Stimulated activated CD4-positive, alpha-beta T cell treated with anti-CD3 and anti-CD28 coated beads, Interleukin-15, amount 100 ng/mL, for 1 hour (primary cell): Measurements from ENCODE around the gene TMEM240.
A peak's percentile ranks its signal among the peaks of the same experiment; 100 is the strongest.

ENCODE experiments used
- DNase-seq, 2 donors: peaks; one replicate each; pipeline ENCODE4 v3.0.0-alpha.2; 2020; ENCODE audit warnings: low read depth in 1 of 2, low spot score in 1 of 2

The TMEM240 gene

GRCh38 chr1:1540090-1540817 lies at the start of gene TMEM240:
TSS of gene TMEM240 (minus strand) at chr1:1540624. CDS start at chr1:1540346, 278 bp downstream.
- DNase-seq = peak; percentile 9 to 32

DNA sequence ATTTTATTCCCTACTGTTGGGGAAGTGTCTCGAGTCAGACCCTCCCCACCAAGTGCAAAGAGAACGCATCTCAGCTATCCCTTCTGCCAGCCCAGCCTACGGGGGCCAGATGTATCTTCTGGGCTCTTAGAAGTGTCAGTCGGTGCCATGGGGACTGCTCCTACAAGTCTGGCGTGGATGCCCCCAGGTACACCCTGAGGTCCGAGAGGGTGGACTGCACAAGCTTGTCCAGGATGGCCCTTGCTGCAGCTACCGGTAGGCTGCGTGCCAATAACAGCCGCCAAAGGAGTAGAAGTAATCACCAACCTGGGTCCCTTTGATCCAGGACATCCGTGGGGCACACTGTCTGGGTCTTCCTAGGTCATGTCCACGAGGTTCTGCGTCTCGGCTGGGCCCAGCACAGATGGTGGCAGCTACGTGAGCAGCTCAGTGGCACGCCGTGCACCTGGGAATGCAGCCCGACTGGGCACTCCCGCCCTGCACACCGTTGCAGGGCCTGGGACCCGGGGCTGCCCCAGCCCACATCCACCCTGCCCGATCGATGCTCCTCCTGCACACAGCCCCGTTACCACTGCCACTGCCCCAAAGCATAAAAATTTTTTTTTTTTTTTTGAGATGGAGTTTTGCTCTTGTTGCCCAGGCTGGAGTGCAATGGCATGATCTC lies 43.1 kb upstream of the TMEM240 start:
- no peak for DNase-seq

- no peak for DNase-seq
These were observed 42.3 kb upstream of the TMEM240 start for GRCh38 chr1:1582585-1583346.

GRCh38 chr1:1578371-1578940 lies 38.0 kb upstream of the TMEM240 start:
- DNase-seq = no peak

DNA sequence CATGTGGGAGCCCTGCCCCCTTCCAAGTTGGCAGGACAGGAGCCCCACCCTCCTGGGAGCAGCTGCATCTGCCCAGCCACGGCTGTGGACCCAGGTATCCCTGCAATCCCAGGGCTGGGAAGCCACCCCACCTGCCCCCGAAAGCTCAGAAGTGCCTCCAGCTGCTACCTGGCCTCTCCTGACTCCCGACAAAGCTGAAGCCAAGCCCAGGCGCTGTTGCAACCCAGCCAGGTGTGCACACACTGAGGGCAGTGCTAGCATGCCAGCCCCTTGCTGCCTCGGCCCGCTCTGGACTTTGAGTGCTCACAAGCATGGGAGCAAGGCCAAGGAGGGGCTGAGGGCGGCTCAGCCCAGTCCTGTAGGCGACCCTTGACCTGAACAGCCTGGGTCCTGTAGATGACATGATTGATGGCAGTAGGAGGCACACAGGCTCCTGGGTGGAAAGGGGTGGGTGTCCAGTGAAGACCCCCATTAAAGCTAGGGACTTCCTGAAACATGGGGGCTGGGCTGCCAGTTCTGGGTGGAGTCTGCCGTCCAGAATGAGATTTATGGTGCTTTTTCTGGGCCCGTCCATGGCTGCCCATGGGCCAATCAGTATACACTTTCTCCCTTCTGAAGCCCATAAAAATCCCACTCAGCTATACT lies 37.1 kb upstream of the TMEM240 start:
- DNase-seq = no peak

DNA sequence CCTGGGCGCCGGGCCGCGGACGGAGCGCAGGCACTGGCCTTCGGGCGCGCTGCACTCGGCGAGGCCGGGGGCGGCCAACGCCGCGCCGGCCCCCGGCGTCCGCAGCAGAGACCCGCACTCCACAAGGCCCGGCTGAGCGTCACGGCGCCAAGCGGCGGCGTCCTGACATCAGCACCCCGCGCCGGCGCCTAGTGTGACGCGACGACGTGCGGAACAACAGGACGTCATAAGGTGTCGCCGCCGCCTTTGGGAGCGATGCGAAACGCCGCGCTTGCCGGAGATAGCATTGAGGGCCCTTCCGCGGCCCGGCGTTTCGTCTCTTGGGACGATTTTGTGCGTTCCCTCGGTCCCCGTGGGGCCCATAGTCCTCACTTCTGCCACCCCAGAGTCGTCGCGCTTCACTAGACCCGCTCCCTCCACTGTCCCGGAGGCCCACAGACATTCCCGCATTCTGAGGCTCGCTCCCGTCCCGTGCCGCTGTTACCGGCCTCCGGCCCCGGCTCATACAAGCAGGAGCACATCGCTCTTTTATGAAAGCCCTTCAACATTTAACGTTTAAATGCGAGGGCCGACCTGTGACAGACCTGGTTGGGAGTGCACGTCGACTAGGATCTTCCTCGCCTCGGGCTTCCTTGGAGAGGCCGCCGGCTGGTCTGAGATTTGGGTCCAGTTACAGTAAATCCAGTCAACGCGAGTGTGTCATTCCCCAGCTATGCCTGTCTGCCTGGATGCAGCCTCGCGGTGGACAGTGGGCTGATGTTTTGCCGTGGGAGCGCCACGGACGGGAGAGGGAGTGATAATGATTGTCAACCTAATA lies 34.5 kb upstream of the TMEM240 start, which contains the start of gene SSU72:
Gene SSU72 (minus strand): TSS at position 143 of the 817 bp plus-strand sequence. CDS start 306 bp downstream, outside the sequence.
- peak; percentile 80 to 88 for DNase-seq

DNA sequence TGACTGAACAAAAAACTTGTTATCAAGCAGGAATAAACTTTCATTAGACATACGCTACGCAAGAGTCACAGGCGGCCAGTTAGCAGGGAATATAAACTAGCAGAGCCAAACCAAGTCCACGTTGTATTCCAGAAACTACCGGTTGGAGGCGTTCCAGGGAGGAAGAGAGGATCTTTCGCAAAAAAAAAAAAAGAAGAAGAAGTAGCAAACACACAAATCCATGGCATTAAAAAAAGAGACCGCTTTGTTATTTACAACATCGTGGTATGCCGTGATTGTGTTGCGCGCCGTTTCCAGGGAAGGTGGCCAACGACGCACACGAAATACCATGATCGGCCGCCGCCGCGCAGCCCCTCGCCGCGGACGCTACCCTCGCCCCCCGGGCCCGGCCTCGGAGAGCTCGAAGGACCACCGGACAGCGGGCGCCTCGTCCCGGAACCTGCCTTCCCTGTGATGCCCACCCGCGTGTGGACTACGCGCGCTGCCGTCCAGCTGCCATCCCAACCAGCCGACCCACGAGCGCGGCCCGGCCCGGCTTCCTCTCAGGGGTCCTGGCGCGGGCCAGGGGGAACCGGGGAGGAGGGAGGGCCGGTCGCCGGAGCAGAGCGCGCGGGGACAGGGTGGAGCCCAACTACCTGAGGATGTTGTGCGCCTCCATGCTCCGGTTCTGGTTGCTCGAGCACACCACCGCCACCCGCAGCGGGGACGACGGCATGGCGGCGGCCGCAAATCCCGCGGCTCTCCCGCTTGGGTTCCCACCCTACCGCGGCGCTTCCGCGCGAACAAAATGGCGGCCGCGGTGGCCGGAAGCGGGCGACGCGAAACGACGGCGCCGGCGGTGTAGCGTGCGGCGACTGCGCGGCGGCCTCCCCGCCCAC lies 33.7 kb upstream of the TMEM240 start:
- peak in 1 of 2 donors; percentile 57 for DNase-seq

DNA sequence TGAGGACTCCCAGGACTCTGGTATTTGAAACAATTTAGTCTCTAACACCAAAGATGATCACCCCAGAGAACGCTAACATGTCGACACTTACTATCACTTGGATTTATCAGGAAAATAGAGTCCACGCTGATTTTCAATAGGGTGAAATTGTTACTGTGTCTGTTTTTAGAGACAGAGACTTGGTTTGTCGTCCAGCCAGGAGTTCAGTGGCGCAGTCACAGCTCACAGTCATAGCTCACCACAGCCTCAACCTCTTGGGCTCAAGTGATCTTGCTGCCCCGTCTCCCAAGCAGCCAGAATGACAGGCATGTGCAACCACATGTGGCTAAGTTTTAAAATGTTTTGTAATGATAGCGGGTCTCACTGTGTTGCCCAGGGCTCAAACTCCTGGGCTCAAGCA lies 28.9 kb upstream of the TMEM240 start:
- no peak for DNase-seq

DNA sequence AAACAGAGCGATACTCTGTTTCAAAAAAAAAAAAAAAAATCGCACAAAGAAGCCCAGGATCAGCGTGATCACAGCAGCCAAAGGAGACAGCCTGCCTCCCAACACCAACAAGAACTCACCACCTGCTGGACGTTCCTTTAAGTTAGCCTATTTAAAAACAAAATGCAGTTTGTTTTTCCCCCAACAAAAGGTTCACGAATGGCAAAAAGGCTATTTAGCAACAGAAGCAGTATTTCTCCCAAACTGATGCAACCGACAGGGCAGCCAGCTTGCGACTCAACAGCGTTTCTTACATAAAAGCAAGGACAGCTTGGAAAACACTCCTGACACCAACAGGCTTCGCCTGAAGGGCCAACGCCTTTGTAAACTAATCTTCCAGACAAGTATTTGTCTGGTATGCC lies 27.5 kb upstream of the TMEM240 start:
- DNase-seq = no peak

DNA sequence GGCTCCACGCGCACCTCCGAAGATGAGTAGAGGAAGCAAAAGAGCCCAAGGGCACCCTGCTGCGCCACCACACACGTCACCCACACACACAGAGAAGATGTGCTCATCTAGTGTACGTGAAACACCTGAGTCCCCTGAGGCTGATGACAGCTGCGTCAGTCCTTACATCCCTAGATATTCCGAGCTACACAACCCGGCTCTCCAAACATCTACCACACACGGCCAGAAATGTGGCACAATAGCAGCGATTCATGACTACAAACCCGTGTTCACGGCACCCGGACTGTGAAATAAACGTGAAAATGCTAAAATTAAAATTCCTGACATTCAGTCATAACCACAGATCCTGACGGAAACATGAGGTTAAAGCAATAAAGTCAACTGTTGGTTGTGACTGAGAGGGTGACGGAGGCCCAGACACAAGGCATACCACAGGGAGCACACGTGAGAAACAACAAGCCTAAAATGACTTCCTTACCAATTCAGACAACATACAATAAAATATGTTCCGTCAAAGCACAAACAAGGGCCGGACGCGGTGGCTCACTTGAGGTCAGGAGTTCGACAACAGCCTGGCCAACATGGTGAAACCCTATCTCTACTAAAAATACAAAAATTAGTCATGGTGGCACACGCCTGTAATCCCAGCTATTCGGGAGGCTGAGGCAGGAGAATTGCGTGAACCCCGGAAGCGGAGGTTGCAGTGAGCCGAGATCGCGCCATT lies 26.9 kb upstream of the TMEM240 start:
- DNase-seq = no peak

GRCh38 chr1:1565340-1565739 lies 24.9 kb upstream of the TMEM240 start:
- no peak for DNase-seq

GRCh38 chr1:1564268-1564667 lies 23.8 kb upstream of the TMEM240 start:
- DNase-seq = no peak

GRCh38 chr1:1563688-1564087 lies 23.3 kb upstream of the TMEM240 start:
- no peak for DNase-seq

- no peak for DNase-seq
These were observed 22.3 kb upstream of the TMEM240 start for GRCh38 chr1:1562556-1563195.

DNA sequence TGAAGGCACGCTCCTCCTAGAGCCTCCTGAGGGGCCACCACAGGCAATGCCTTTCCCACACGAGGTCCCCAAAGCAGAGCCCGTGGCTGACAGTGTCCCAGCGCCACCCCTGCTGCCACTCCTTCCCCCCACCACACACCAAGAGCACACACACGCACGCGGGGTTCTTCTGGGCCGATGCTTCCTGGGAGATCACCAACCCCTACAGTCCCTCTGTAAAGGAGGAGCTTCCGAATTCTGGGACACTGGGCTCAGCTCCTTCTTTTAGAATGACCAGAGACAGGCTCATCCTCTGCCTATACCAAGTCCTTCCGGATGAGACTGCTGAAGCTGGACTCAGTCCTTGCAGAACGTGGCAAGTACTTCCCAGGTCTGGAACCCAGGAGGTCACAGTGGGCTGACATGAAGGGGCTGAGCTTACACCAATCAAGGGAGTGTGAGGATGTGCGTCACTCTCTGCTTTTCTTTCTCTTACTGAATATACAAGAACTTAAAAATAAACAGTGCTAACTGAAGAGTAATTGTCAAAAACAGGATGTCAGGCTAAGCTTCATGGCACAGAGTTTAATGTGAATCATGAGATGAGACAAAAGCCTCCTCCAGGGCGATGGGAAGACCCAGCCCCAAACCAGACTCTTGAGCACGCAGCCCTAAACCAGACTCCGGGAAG lies 21.5 kb upstream of the TMEM240 start:
- no peak for DNase-seq

DNA sequence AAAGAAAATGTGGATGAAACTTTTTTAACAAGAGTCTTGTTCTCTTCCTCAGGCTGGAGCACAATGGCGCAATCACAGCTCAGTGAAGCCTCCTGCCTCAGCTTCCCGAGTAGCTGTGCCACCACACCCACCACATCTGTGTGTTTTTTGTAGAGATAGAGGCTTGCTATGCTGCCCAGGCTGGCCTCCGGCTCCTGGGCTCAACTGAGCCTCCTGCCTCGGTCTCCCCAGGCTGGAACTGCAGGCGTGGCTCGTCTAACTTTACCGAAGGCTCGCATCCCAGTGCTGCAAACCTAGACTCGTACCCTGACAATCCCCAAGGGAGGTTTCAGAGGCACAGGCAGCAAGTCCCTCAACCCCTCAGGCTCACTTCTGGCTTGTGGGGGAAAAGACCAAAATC lies 19.8 kb upstream of the TMEM240 start:
- no peak for DNase-seq

- no peak for DNase-seq
These were observed 18.6 kb upstream of the TMEM240 start for GRCh38 chr1:1559066-1559465.

- no peak for DNase-seq
These were observed 18.2 kb upstream of the TMEM240 start for GRCh38 chr1:1558591-1558990.
